Measurements from ENCODE around the gene DLX3.

DNA sequence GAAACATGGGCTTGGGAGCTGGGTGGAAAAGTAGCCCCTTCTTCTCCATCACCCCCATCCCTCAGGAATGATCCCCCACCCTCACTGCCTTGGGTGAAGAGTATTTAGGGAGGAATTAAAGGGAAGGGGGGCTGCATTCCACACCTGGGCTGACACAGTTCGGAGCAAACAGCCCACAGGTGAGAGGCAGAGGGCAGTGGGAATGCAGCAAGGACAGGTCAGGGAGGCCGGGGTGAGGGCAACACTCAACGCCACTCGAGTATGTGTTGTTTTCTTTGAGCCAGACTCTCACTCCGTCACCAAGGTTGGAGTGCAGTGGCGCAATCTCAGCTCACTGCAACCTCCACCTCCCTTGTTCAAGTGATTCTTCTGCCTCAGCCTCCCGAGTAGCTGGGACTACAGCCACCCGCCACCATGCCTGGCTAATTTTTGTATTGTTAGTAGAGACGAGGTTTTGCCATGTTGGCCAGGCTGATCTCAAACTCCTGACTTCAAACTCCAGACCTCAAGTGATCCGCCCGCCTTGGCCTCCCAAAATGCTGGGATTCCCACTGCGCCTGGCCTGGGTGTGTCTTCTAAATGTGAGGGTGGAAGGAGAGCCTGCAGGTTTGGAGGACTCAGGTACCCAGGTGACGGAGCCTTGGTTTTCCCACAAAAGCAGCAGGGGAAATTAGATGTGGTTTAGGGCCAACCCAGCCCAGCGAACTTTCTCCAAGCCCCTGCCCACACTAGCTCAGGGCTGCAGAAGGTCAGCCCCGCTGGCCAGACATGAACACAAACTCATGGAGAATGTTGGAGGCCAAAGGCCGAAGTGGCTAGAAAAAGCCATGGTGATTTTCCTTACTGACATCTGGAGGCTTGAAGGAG lies 39.7 kb upstream of the DLX3 start:
- no peak for TF ChIP-seq CTCF (IDR thresholded peaks at IDR 0.05)
- TF ChIP-seq ZFX (IDR thresholded peaks at IDR 0.05; ENCODE audit: borderline replicate concordance): no peak

Data from 22Rv1 (cell line).